Activated CD4-positive, CD25-positive, alpha-beta regulatory T cell treated with anti-CD3 and anti-CD28 coated beads, Interleukin-2, amount 50 U/mL, for 24 hours (primary cell): ENCODE data around the gene E2F6.

Experiments
- ATAC-seq, 2 donors: fragments of 150-1000 bp; cut with Tn5 transposase; one replicate each; pipeline ENCODE4 v1.10.0; 2021; ENCODE audit warnings: mild to moderate bottlenecking in 1 of 2, moderate library complexity in 1 of 2

The E2F6 gene

GRCh38 chr2:11465485-11466306 is at the start of gene E2F6:
TSS of gene E2F6 (minus strand) at chr2:11466161. CDS start at chr2:11465879, 282 bp downstream.
- ATAC-seq, result peak; percentile 62 to 72

GRCh38 chr2:11515490-11515981 is 49.6 kb upstream of the E2F6 start:
- ATAC-seq, result no peak

GRCh38 chr2:11514904-11515303 is 48.9 kb upstream of the E2F6 start:
- no peak for ATAC-seq

GRCh38 chr2:11514081-11514730 is 48.2 kb upstream of the E2F6 start:
- no peak for ATAC-seq

GRCh38 chr2:11513319-11513718 is 47.4 kb upstream of the E2F6 start:
- ATAC-seq, result no peak

GRCh38 chr2:11512431-11512830 is 46.5 kb upstream of the E2F6 start:
- no peak for ATAC-seq

GRCh38 chr2:11509657-11510360 is 43.8 kb upstream of the E2F6 start:
- no peak for ATAC-seq

GRCh38 chr2:11508279-11508678 is 42.3 kb upstream of the E2F6 start:
- no peak for ATAC-seq

- no peak for ATAC-seq
Measured at GRCh38 chr2:11507517-11507916, 41.6 kb upstream of the E2F6 start.

GRCh38 chr2:11506611-11506969 is 40.6 kb upstream of the E2F6 start:
- ATAC-seq, result no peak

- ATAC-seq, result no peak
Measured at GRCh38 chr2:11505652-11506610, 40.0 kb upstream of the E2F6 start.

- ATAC-seq, result no peak
Measured at GRCh38 chr2:11503354-11503927, 37.5 kb upstream of the E2F6 start.

- no peak for ATAC-seq
Measured at GRCh38 chr2:11502740-11503292, 36.9 kb upstream of the E2F6 start.

GRCh38 chr2:11500702-11501303 is 34.8 kb upstream of the E2F6 start:
- ATAC-seq, result no peak

GRCh38 chr2:11499081-11499743 is 33.3 kb upstream of the E2F6 start:
- no peak for ATAC-seq

- no peak for ATAC-seq
Measured at GRCh38 chr2:11498543-11499034, 32.6 kb upstream of the E2F6 start.

- no peak for ATAC-seq
Measured at GRCh38 chr2:11495844-11496681, 30.1 kb upstream of the E2F6 start.

GRCh38 chr2:11494310-11494709 is 28.3 kb upstream of the E2F6 start:
- no peak for ATAC-seq

- no peak for ATAC-seq
Measured at GRCh38 chr2:11493282-11493681, 27.3 kb upstream of the E2F6 start.
